PC-3 (cell line): ENCODE results near the gene CCT4. TPM values are rescaled to one million over a fixed set of nuclear protein-coding genes. Genes with fewer than 3 reads are reported as not detected.

Source experiments
- ATAC-seq: fragments of 200-7000 bp; cut with Tn5 transposase; 2 replicates; pipeline ENCODE4 v1.9.1; 2020; ENCODE audit warnings: mild to moderate bottlenecking, moderate library complexity
- BruUV-seq: library from RNA; stranded (reverse); fragments of 400-500 nt; replicated peaks from 2 replicates; lab custom pipeline; 2021; lab: Mats Ljungman, UMichigan
- CTCF ChIA-PET: fragments of 300-600 bp; sonication (Branson Sonifier 250); formaldehyde crosslinking; loops from one replicate; lab custom pipeline; 2022; ENCODE audit warnings: antibody characterized with exemption; lab: Charles Lee
- POLR2A ChIA-PET: fragments of 300-600 bp; sonication (Branson Sonifier 250); formaldehyde crosslinking; loops from one replicate; lab custom pipeline; 2022; ENCODE audit warnings: antibody characterized with exemption; ENCODE audit not compliant: unreplicated experiment; lab: Charles Lee
- DNase-seq: peaks from one replicate; pipeline ENCODE4 v3.0.0-alpha.2; 2015
- H2AFZ ChIP-seq: fragments of 300-600 bp; sonication (generic); 2 replicates; pipeline ENCODE4 v1.6.0; 2016; ENCODE audit warnings: antibody characterized with exemption, low read length
- H3F3A ChIP-seq: fragments of 300-600 bp; sonication (generic); one replicate; pipeline ENCODE4 v1.6.0; 2017; ENCODE audit warnings: antibody characterized with exemption, low read length, control low read depth, mild to moderate bottlenecking; ENCODE audit not compliant: unreplicated experiment
- H3K27ac ChIP-seq: fragments of 300-600 bp; sonication (generic); 2 replicates; pipeline ENCODE4 v1.5.1; 2016; ENCODE audit warnings: mild to moderate bottlenecking, low read length
- H3K27me3 ChIP-seq: fragments of 300-600 bp; sonication (generic); 2 replicates; pipeline ENCODE4 v1.6.1; 2016; ENCODE audit warnings: low read length, mixed read lengths
- H3K36me3 ChIP-seq: fragments of 300-600 bp; sonication (generic); 2 replicates; pipeline ENCODE4 v1.6.1; 2016; ENCODE audit warnings: low read depth, mixed run types, low read length, mixed read lengths
- H3K4me1 ChIP-seq: fragments of 300-600 bp; sonication (generic); 2 replicates; pipeline ENCODE4 v1.5.1; 2016; ENCODE audit warnings: low read length; ENCODE audit not compliant: insufficient read depth
- H3K4me2 ChIP-seq: fragments of 300-600 bp; sonication (generic); 2 replicates; pipeline ENCODE4 v1.6.0; 2016; ENCODE audit warnings: low read length
- H3K4me3 ChIP-seq: fragments of 300-600 bp; sonication (generic); 2 replicates; pipeline ENCODE4 v1.5.1; 2016; ENCODE audit warnings: mild to moderate bottlenecking, low read length, mixed read lengths
- H3K79me2 ChIP-seq: fragments of 300-600 bp; sonication (generic); 2 replicates; pipeline ENCODE4 v1.6.1; 2017; ENCODE audit warnings: low read length, mixed read lengths
- H3K9ac ChIP-seq: fragments of 300-600 bp; sonication (generic); 2 replicates; pipeline ENCODE4 v1.6.0; 2016; ENCODE audit warnings: mild to moderate bottlenecking, low read length
- H3K9me2 ChIP-seq: fragments of 300-600 bp; sonication (generic); replicated peaks from 2 replicates; pipeline ENCODE4 v1.6.1; 2016; ENCODE audit warnings: mixed run types, low read length, mixed read lengths
- H3K9me3 ChIP-seq: fragments of 300-600 bp; sonication (generic); 2 replicates; pipeline ENCODE4 v1.6.1; 2016; ENCODE audit warnings: low read length, mixed read lengths
- H4K20me1 ChIP-seq: fragments of 300-600 bp; sonication (generic); 2 replicates; pipeline ENCODE4 v1.6.1; 2016; ENCODE audit warnings: low read length, mixed read lengths
- EZH2 ChIP-seq: fragments of 300-600 bp; sonication (generic); IDR thresholded peaks from one replicate; pipeline ENCODE4 v1.6.1; 2017; ENCODE audit warnings: antibody characterized with exemption, mild to moderate bottlenecking, low read length; ENCODE audit not compliant: unreplicated experiment
- EZH2phosphoT487 ChIP-seq: fragments of 300-600 bp; sonication (generic); IDR thresholded peaks from 2 replicates; pipeline ENCODE4 v1.6.1; 2018; ENCODE audit warnings: mild to moderate bottlenecking, antibody characterized with exemption, low read length, borderline replicate concordance
- intact Hi-C: fragments of 100-400 bp; cut with micrococcal nuclease; formaldehyde crosslinking; loops from 2 replicates; pipeline ENCODE4 v1.9.0; 2023
- total RNA-seq: library from RNA; depleted of rRNA; stranded (reverse); fragments of >200 nt; gene quantifications from 2 replicates; pipeline ENCODE4 v1.2.3, GENCODE V29; 2014; rRNA removed
- TF ChIP-seq, protein P1 (sequence below): fragments of 300-600 bp; sonication (generic); conservative IDR thresholded peaks from 2 replicates; pipeline ENCODE4 v1.5.1; 2017; ENCODE audit warnings: antibody characterized with exemption, low read depth, mild to moderate bottlenecking, low read length

Gene CCT4
- total RNA-seq, 1 experiment from 2014 or later, result 195 TPM

DNA sequence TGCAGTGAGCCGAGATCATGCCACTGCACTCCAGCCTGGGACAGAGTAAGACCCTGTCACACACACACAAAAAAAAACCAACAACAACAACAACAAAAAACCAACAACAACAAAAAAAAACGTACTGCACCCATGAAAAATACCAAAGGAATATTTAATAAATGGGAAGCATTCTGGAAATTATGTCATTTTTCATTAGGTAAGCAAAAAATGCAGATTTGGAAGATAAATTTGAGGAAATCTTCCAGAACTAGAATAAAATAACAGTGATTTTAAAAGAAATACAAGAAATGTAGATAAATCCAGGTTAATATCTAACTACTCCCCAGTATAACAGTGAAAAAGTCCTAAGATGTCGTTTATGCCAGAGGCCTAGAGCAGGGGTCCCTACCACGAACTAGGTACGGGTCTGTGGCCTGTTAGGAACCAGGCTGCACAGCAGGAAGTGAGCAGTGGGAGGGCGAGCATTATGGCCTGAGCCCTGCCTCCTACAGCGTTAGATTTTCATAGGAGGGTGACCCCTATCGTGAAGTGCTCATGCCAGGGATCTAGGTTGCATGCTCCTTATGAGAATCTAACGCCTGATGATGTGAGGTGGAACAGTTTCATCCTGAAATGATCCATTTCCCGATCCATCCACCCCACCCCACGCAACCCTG, 56.1 kb downstream of the CCT4 start:
- ChIA-PET POLR2A (no interaction called here), CTCF (no interaction called here)
- no peaks in the 10 kb centered on the region for H3K79me2 ChIP-seq
- BruUV-seq, result no TSS peak
- DNase-seq (no peak), ATAC-seq (no peak)
- H3K36me3 ChIP-seq, result no peaks in the 10 kb centered on the region
- H3K27ac ChIP-seq, result no peak overlapping the region
- TF ChIP-seq EZH2phosphoT487, result no peak
- TF ChIP-seq, protein P1, sequence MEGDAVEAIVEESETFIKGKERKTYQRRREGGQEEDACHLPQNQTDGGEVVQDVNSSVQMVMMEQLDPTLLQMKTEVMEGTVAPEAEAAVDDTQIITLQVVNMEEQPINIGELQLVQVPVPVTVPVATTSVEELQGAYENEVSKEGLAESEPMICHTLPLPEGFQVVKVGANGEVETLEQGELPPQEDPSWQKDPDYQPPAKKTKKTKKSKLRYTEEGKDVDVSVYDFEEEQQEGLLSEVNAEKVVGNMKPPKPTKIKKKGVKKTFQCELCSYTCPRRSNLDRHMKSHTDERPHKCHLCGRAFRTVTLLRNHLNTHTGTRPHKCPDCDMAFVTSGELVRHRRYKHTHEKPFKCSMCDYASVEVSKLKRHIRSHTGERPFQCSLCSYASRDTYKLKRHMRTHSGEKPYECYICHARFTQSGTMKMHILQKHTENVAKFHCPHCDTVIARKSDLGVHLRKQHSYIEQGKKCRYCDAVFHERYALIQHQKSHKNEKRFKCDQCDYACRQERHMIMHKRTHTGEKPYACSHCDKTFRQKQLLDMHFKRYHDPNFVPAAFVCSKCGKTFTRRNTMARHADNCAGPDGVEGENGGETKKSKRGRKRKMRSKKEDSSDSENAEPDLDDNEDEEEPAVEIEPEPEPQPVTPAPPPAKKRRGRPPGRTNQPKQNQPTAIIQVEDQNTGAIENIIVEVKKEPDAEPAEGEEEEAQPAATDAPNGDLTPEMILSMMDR, result no peak
- TF ChIP-seq EZH2, result no peak
- no peaks in the 10 kb centered on the region for H3K27me3 ChIP-seq
- intact Hi-C loops, result no loop called here
- no peak overlapping the region for H3K4me2 ChIP-seq
- no peaks in the 10 kb centered on the region for H3K4me1 ChIP-seq
- H3K9me2 ChIP-seq, result no peaks in the 10 kb centered on the region
- H3K9me3 ChIP-seq, result no peaks in the 10 kb centered on the region
- no peak overlapping the region for H3K4me3 ChIP-seq
- no peak overlapping the region for H2AFZ ChIP-seq
- no peaks in the 10 kb centered on the region for H4K20me1 ChIP-seq
- no peaks in the 10 kb centered on the region for H3F3A ChIP-seq
- H3K9ac ChIP-seq, result no peak overlapping the region

DNA sequence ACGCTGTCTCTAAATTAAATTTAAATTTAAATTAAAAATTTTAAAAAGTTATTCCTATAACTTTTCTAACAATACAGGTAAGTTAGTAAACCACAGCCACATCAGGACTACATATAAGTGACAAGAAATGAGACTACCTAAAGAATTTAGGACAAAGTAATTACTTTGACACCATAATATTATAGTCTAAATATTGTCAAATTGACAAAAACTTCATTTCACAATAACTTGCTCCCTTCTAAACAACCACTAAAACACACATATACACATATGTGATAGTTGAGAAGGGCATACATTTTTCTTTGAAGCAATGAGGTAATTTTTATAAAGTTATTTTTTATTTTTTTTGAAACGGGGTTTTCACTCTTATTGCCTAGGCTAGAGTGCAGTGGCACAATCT, 66.2 kb downstream of the CCT4 start:
- no peak for DNase-seq
- H3K4me2 ChIP-seq, result no peak overlapping the region
- no peaks in the 10 kb centered on the region for H3K9me3 ChIP-seq
- no peak for ATAC-seq
- ChIA-PET CTCF (no interaction called here), POLR2A (no interaction called here)
- no peaks in the 10 kb centered on the region for H3K9me2 ChIP-seq
- no peak overlapping the region for H3K27ac ChIP-seq
- no peaks in the 10 kb centered on the region for H3F3A ChIP-seq
- TF ChIP-seq EZH2phosphoT487 (no peak), EZH2 (no peak)
- TF ChIP-seq, protein P1, result no peak
- no peaks in the 10 kb centered on the region for H3K4me1 ChIP-seq
- no peak overlapping the region for H2AFZ ChIP-seq
- H3K9ac ChIP-seq, result no peak overlapping the region
- BruUV-seq, result no TSS peak
- H3K79me2 ChIP-seq, result no peaks in the 10 kb centered on the region
- intact Hi-C loops, result no loop called here
- H3K4me3 ChIP-seq, result no peak overlapping the region
- no peaks in the 10 kb centered on the region for H3K36me3 ChIP-seq
- H3K27me3 ChIP-seq, result no peaks in the 10 kb centered on the region
- no peaks in the 10 kb centered on the region for H4K20me1 ChIP-seq

Other genes with a start within 250 kb of the CCT4 start
- 2.0 and 3.2 TPM in 2 replicates for gene FAM161A, start 34.6 kb downstream of the CCT4 start, total RNA-seq
- 30.8 and 31.7 TPM in 2 replicates for gene COMMD1, start 17.0 kb upstream of the CCT4 start, total RNA-seq